Stimulated activated CD8-positive, alpha-beta memory T cell treated with anti-CD3 and anti-CD28 coated beads, Interleukin-4, amount 100 ng/mL, for 24 hours (primary cell): ENCODE measurements around the gene CYLD.

ENCODE experiments used
- DNase-seq: peaks from one replicate; pipeline ENCODE4 v3.0.0-alpha.2; 2020; ENCODE audit warnings: low read depth

The CYLD gene

GRCh38 chr16:50711862-50712559, 29.9 kb upstream of the CYLD start:
- DNase-seq, result no peak

- DNase-seq, result no peak
Observed at GRCh38 chr16:50712560-50712898, 29.4 kb upstream of the CYLD start.

GRCh38 chr16:50712956-50713355, 28.9 kb upstream of the CYLD start:
- DNase-seq, result no peak

- no peak for DNase-seq
Observed at GRCh38 chr16:50717091-50717490, 24.8 kb upstream of the CYLD start.

GRCh38 chr16:50717494-50717893, 24.4 kb upstream of the CYLD start:
- DNase-seq, result no peak

- no peak for DNase-seq
Observed at GRCh38 chr16:50718061-50718760, 23.7 kb upstream of the CYLD start.

GRCh38 chr16:50718761-50719400, 23.0 kb upstream of the CYLD start:
- no peak for DNase-seq

- DNase-seq, result no peak
Observed at GRCh38 chr16:50719401-50720337, 22.2 kb upstream of the CYLD start.

GRCh38 chr16:50721549-50722404, 20.1 kb upstream of the CYLD start:
- no peak for DNase-seq

- DNase-seq, result no peak
Observed at GRCh38 chr16:50722405-50722737, 19.5 kb upstream of the CYLD start.

- DNase-seq, result no peak
Observed at GRCh38 chr16:50722960-50723359, 18.9 kb upstream of the CYLD start.

GRCh38 chr16:50724306-50724705, 17.6 kb upstream of the CYLD start:
- no peak for DNase-seq

GRCh38 chr16:50731130-50731988, 10.5 kb upstream of the CYLD start:
- DNase-seq, result no peak

GRCh38 chr16:50731989-50732832, 9.7 kb upstream of the CYLD start:
- no peak for DNase-seq

GRCh38 chr16:50733468-50733867, 8.4 kb upstream of the CYLD start:
- no peak for DNase-seq

GRCh38 chr16:50735629-50736122, 6.2 kb upstream of the CYLD start:
- DNase-seq, result no peak

GRCh38 chr16:50736448-50736847, 5.4 kb upstream of the CYLD start:
- DNase-seq, result no peak

GRCh38 chr16:50737420-50737959, 4.4 kb upstream of the CYLD start:
- DNase-seq, result no peak

- no peak for DNase-seq
Observed at GRCh38 chr16:50739031-50739430, 2.9 kb upstream of the CYLD start.
